ENCODE measurements around the gene PTPRE.

GRCh38 chr10:127932521-127933270 is 25.8 kb downstream of the PTPRE start:
- TF ChIP-seq POLR2A (IDR thresholded peaks at IDR 0.05; ENCODE audit: low read length) (no peak), GATA1 (IDR thresholded peaks at IDR 0.05; ENCODE audit: low read depth, low read length) (no peak)

All from erythroblast (primary cell).